ENCODE results near the gene SNX27.

The SNX27 gene

DNA sequence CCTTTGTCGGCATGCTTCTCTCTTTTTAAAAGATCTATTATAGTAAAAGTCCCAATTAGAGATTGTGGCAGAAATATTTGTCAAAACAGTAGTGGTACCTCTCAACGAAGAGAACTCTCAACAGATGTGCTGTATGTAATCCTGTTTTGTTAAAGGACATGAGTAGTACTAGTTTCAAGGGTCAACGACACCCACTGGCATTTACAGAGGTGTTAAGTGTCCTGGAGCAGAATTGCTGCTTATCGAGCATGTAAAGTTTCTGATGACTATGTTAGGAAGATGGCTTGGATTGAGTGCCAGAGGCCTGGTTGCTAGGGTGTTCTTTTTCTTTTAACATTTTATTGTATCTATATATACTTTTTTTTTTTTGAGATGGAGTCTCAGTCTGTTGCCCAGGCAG is 77.6 kb downstream of the SNX27 start:
- H3K27ac Mint-ChIP-seq, result no peak overlapping the region
- H3K36me3 Mint-ChIP-seq (ENCODE audit: low read depth), result peaks cover 15% of the 10 kb centered on the region

DNA sequence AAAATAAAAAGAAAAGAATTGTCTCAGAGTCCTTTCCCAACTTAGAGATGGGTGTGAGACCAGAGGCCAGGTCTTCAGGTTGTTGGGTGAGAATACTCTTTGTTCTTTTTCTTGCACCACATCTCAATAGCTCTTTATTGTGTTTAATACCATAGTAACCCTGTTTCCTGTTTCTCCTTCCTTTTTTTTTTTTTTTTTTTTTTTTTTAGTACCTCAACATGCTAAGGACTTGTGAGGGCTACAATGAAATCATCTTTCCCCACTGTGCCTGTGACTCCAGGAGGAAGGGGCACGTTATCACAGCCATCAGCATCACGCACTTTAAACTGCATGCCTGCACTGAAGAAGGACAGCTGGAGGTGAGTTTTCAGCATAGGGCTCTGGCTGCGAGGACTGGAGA is 80.4 kb downstream of the SNX27 start:
- Mint-ChIP-seq H3K4me1 (ENCODE audit: low read depth) (no peaks in the 10 kb centered on the region), H3K27me3 (ENCODE audit: low read depth) (no peaks in the 10 kb centered on the region), H3K27ac (no peak overlapping the region), H3K9me3 (no peaks in the 10 kb centered on the region), H3K36me3 (ENCODE audit: low read depth) (peaks cover 8% of the 10 kb centered on the region), H3K4me3 (no peak overlapping the region)

More for the DNA sequence above, 77.6 kb downstream of the SNX27 start:
- Mint-ChIP-seq H3K4me1 (ENCODE audit: low read depth) (no peaks in the 10 kb centered on the region), H3K9me3 (no peaks in the 10 kb centered on the region), H3K27me3 (ENCODE audit: low read depth) (no peaks in the 10 kb centered on the region), H3K4me3 (no peak overlapping the region)

DNA sequence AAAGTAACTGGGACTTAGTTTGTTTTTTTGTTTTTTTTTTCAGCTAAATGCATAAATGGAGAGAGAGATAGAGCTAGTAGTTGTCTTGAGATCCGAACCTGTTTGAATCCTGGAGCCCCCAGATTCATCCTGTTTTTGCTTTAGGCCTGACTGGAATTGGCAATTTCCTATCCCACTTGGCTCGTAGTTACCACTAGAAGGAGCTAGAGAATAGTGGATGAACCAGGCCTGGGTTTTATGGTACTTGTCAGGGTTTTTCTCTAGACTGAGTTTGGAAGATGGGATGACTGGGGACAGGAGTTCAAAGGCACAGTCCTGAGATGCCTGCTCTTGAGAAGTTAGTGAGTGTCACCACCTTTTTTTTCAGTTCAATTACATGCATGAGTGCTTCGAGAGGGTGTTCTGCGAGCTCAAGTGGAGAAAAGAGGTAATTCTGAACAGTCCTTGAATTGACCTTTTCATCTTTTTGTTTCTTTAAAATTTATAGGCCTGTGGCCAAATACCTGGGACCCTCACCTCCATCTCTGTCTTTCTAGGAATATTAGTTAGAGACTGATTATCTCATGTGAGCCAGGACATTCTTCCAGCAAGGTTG is 81.3 kb downstream of the SNX27 start:
- no peaks in the 10 kb centered on the region for H3K27me3 Mint-ChIP-seq (ENCODE audit: low read depth)
- no peaks in the 10 kb centered on the region for H3K4me1 Mint-ChIP-seq (ENCODE audit: low read depth)
- H3K36me3 Mint-ChIP-seq (ENCODE audit: low read depth), result peaks cover 8% of the 10 kb centered on the region
- H3K9me3 Mint-ChIP-seq, result no peaks in the 10 kb centered on the region
- no peak overlapping the region for H3K4me3 Mint-ChIP-seq
- no peak overlapping the region for H3K27ac Mint-ChIP-seq

DNA sequence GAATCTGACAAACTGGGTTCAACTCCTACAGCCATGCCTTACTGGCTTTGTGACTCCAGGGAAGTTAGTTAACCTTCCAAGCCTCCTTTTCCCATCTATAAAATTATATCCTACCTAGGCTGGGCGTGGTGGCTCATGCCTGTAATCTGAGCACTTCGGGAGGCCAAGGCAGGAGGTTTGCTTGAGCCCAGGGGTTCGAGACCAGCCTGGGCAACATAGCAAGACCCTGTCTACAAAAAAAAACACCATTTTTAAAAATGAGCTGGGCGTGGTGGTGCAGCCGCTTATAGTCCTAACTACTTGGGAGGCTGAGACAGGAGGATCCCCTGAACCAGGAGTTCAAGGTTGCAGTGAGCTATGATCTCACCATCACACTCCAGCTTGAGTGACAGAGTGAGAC is 89.7 kb downstream of the SNX27 start:
- Mint-ChIP-seq H3K4me3 (no peak overlapping the region), H3K9me3 (no peaks in the 10 kb centered on the region), H3K4me1 (ENCODE audit: low read depth) (no peaks in the 10 kb centered on the region), H3K27me3 (ENCODE audit: low read depth) (no peaks in the 10 kb centered on the region), H3K36me3 (ENCODE audit: low read depth) (peaks cover 5% of the 10 kb centered on the region), H3K27ac (no peak overlapping the region)

DNA sequence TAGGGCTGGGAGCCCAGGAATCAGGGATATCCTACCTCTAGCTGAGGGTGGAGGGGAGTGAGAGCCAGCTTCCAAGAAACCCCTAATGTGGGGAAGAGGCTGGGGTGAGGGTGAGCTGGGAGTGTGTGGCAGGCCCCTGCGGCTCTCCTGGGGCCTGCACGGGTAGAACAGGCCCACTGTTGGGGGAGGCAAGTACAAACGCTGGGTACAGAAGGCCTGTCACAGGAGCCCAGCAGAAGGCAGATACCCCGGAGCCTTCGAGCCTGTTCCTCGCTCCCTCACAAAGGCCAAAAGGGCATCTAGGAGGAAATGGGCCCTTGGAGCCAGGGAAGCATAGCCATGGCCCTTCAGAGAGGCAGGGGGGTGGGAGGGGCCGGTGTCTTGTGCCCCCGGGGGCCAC is 91.1 kb downstream of the SNX27 start:
- Mint-ChIP-seq H3K36me3 (ENCODE audit: low read depth) (peaks cover 5% of the 10 kb centered on the region), H3K27me3 (ENCODE audit: low read depth) (no peaks in the 10 kb centered on the region), H3K4me1 (ENCODE audit: low read depth) (no peaks in the 10 kb centered on the region), H3K4me3 (no peak overlapping the region), H3K9me3 (no peaks in the 10 kb centered on the region), H3K27ac (no peak overlapping the region)

DNA sequence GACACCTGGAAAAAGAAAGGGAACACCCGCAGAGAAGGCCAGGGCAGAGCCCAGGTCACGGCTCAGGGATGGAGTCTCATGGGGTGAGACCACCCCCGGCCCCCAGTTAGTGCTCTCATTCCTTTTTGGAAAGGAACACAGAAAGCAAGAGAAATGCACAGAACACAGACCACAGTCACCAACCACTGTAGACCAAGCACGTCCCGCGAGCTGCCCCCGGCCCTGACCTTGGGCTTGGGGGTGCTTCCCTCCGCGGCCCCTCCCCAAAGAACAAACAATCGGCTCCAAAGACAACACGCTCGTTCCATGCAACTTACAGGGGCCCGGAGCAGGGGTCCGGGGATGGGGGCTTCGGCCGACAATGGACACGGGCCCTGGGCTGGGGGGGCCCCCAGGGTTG is 92.0 kb downstream of the SNX27 start:
- H3K9me3 Mint-ChIP-seq, result no peaks in the 10 kb centered on the region
- H3K4me1 Mint-ChIP-seq (ENCODE audit: low read depth), result no peaks in the 10 kb centered on the region
- no peak overlapping the region for H3K4me3 Mint-ChIP-seq
- H3K36me3 Mint-ChIP-seq (ENCODE audit: low read depth), result peaks cover 5% of the 10 kb centered on the region
- H3K27ac Mint-ChIP-seq, result no peak overlapping the region
- no peaks in the 10 kb centered on the region for H3K27me3 Mint-ChIP-seq (ENCODE audit: low read depth)

DNA sequence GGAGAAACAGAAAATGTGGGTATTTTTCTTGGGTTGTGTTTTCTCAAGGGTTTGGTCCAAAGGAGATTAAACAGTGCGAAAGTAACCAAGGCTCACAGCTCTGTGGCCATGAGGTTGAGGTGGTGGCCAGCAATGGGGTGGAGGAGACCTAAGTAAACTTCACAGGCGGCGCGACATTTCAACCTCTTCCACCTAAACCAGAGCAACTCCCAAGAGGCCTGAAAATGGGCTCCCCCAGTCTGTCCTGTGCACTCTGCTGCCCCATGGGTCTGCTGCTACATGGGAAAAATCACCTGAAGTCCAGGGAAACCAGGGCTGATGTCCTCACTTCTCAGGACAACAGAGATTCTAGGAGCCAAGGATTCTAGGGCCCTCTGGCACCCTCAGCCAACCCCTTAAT is 92.4 kb downstream of the SNX27 start:
- H3K9me3 Mint-ChIP-seq, result no peaks in the 10 kb centered on the region
- no peak overlapping the region for H3K4me3 Mint-ChIP-seq
- H3K27ac Mint-ChIP-seq, result no peak overlapping the region
- H3K36me3 Mint-ChIP-seq (ENCODE audit: low read depth), result peaks cover 5% of the 10 kb centered on the region
- no peaks in the 10 kb centered on the region for H3K27me3 Mint-ChIP-seq (ENCODE audit: low read depth)
- H3K4me1 Mint-ChIP-seq (ENCODE audit: low read depth), result no peaks in the 10 kb centered on the region

DNA sequence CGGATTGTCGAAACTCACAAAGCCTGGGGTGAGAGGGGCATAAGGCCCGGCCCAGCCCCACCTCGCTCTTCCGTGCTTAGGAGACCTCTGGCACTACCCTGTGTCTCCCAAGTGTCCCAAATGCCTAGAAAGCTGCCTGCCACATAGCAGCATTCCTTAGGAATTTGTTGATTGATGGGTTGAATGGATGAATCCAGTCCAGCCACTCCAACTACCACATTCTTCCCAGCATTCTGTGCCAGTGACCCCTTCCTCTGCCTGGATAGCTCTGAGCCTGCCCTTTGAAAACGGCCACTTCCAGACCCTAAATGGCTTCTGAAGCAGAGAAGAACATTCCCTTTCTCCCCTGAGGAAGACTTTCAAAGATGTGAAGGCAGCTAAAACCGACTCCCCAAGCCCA is 93.3 kb downstream of the SNX27 start:
- H3K27me3 Mint-ChIP-seq (ENCODE audit: low read depth), result no peaks in the 10 kb centered on the region
- no peaks in the 10 kb centered on the region for H3K4me1 Mint-ChIP-seq (ENCODE audit: low read depth)
- peaks cover 5% of the 10 kb centered on the region for H3K36me3 Mint-ChIP-seq (ENCODE audit: low read depth)
- no peak overlapping the region for H3K4me3 Mint-ChIP-seq
- no peaks in the 10 kb centered on the region for H3K9me3 Mint-ChIP-seq
- H3K27ac Mint-ChIP-seq, result no peak overlapping the region

DNA sequence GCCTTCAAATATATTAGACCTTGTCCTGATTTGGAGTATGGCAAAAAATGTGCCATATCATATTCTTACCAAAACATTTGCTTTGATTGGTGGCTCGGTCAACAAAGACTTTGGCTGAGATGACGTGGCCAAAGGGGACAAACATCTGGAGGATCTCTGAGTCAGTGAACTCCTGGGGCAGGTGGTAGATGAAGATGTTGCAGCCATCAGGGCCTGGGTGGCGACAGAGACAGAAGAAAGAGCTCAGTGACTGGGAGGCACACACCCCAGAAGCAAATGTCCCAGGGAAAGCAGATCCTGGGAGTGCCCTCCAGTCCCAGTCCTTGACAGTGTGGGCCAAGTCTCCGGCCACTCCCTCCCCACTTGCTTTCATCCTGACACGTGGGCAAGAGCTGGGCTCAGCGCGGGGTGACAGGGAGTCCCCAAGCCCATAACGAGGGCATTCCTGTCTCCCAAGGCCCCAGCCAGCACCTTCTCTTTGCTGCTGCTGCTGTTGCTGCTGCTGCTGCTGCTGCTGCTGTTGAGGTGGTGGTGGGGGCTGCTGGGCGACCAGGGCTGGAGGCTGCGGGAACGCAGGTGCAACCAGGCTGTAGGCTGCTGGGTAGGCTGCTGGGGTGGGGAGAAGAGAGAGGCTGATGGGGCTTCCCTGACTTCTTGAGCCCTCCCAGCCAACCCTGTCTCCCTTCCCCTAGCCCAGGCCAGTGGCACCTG is 94.1 kb downstream of the SNX27 start:
- Mint-ChIP-seq H3K4me1 (ENCODE audit: low read depth) (no peaks in the 10 kb centered on the region), H3K27ac (no peak overlapping the region), H3K4me3 (no peak overlapping the region), H3K36me3 (ENCODE audit: low read depth) (peaks cover 2% of the 10 kb centered on the region), H3K9me3 (no peaks in the 10 kb centered on the region), H3K27me3 (ENCODE audit: low read depth) (no peaks in the 10 kb centered on the region)

DNA sequence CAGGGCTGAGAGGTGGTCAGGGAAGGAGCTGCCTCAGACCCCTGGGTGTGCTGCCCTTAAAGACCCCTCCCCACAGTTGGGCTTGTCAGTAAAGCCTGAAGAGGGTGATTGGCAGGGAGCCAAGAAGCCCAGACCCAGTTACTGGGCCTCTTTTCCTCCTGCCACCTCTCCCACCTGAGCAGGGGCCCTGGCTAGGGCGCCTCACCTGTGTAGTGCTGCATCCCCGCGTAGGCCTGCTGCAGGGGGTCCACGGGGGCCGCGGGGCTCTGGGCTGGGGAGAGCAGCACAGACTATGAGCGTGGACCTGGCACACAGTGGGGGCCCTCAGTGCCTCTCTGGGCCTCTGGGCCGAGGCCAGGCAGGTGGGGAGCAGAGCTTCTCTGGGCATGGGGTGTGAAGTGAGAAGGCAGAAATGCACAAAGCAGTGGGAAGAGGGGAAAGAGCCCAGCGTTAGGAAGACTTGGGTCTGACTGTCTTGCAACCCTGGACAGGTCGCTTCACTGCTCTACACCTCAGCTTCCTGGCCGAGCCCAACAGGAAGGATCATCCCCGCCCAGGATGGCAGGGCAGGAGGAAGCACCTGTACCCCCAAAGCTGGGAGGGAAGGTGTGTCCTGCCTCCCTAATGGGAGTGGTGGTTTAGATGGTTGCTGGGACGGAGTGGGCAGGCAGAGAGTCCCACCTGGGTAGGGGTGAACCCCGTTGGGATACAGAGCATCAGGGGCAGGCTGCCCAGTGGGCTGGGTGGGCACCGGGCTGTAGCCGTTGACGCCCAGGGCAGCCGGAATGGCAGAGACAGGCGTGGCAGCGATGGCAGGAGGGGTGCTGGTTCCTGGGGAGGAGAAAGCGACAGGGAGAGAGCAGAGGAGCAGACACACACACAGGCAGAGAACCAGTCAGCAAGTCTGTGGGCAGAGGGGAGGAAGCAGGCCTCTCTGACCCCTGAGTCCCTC is 94.9 kb downstream of the SNX27 start:
- H3K36me3 Mint-ChIP-seq (ENCODE audit: low read depth), result no peaks in the 10 kb centered on the region
- H3K4me3 Mint-ChIP-seq, result no peak overlapping the region
- no peak overlapping the region for H3K27ac Mint-ChIP-seq
- no peaks in the 10 kb centered on the region for H3K27me3 Mint-ChIP-seq (ENCODE audit: low read depth)
- no peaks in the 10 kb centered on the region for H3K4me1 Mint-ChIP-seq (ENCODE audit: low read depth)
- H3K9me3 Mint-ChIP-seq, result no peaks in the 10 kb centered on the region

DNA sequence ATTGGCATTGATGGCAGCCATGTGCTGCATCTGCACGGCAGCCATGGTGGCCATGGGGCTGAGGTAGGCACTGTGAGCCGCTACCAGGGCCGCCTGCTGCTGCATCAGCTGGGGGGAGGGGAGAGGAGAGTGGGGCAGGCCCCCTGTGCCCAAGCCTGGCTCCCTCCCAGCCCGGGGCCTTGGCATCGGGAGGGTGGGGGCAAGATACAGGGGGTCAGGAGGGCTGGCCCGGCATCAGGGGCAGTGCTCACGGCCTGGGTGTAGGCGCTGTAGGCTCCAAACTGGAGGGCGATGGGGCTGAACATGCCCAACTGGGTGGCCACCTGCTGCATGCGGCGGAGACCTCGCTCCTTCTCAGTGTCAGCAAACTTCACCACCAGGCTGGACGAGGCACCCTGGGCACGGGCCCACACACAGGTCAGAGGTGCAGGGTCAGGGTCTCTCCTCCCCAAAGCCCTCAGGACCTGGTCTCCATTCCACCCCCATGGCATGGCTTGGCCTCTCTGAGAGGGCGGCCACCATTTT is 95.8 kb downstream of the SNX27 start:
- Mint-ChIP-seq H3K27me3 (ENCODE audit: low read depth) (peaks cover 5% of the 10 kb centered on the region), H3K4me1 (ENCODE audit: low read depth) (no peaks in the 10 kb centered on the region), H3K9me3 (no peaks in the 10 kb centered on the region), H3K36me3 (ENCODE audit: low read depth) (no peaks in the 10 kb centered on the region), H3K4me3 (no peak overlapping the region), H3K27ac (no peak overlapping the region)

DNA sequence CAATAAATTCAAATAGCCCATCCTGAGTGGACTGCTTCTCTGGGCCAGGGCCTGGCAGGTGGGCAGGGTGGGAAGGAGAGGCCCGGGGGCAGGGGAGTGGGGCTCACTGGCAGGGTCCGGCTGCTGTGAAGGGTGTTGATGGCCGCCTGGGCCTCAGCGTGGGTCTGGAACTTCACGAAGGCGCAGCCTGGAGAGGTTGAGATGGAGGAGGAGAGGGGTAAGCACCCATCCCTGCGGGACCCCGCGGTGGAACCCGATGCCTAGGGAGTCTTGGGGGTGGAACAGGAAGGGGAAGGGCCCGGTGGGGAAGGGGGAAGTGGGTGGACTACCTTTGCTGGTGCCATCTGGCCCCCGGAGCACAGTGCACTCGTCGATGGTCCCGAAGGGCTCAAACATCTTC is 97.0 kb downstream of the SNX27 start:
- Mint-ChIP-seq H3K4me3 (no peak overlapping the region), H3K27me3 (ENCODE audit: low read depth) (peaks cover 7% of the 10 kb centered on the region), H3K9me3 (no peaks in the 10 kb centered on the region), H3K36me3 (ENCODE audit: low read depth) (no peaks in the 10 kb centered on the region), H3K4me1 (ENCODE audit: low read depth) (no peaks in the 10 kb centered on the region), H3K27ac (no peak overlapping the region)

DNA sequence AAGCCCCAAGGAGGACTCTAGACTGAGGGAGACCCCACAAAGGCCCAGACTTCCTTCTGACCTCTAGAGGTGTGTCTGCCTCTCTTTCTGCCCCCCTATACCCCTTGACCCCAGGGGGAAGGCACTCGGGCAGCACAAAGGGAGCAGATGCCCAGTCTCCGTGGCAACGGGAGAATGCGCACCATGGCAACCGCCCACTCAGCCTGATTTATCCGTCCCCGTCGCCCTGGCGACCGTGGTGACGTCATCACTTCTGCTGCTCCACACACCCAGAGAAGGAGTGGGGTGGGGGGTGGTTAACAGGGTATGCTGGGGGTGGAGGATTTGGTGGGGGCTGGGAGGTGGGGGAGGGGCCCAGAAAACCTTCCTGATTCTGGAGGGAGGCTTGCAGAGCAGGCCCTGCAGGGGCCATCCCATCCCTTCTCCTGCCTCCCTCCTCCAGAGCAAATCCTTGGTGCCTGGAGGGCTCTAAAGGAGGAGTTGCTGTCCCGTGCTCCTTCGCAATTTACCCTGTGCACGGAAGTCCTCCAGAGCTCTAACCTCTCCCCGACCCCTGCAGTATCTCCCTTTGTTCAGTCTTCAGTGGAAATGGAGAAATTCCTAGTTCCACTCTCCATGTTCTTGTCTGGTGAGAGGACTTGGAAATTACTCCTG is 98.5 kb downstream of the SNX27 start:
- no peaks in the 10 kb centered on the region for H3K9me3 Mint-ChIP-seq
- no peak overlapping the region for H3K27ac Mint-ChIP-seq
- peaks cover 15% of the 10 kb centered on the region for H3K27me3 Mint-ChIP-seq (ENCODE audit: low read depth)
- no peaks in the 10 kb centered on the region for H3K4me1 Mint-ChIP-seq (ENCODE audit: low read depth)
- no peaks in the 10 kb centered on the region for H3K36me3 Mint-ChIP-seq (ENCODE audit: low read depth)
- H3K4me3 Mint-ChIP-seq, result no peak overlapping the region

DNA sequence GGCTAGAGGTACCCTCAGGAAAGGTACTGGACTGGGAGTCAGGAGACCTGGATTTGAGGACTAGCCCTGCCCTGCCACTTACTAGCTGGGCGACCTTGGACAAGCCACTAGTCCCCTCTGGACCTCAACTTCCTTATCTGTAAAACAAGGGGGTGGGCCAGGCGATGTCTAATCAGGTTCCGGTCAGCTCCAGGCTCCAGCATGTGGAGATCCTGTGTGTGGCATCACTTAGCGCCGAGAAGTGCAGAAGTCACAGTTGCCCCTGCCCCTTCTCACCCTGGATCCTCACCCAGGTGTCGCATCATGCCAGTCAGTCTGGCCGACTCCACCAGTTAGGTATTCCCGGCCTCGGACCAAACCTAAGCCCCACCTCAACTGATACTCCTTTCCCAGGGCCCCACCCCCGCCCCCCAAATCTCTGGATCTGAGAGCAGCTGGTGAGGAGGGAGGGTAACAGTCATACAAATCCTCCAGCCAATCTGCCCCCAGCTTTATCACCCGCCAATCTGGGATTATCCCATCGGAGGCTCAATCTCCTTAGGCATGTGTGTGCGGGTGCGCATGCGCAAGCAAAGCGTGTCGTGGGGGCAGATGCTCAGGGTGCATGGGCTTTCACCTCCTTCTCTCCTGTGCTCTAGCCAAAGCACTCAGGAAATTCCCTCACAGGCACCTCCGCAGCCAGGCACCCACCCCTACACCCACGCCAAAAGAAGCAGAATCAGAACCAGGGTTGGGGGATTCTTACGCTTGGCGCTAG is 99.4 kb downstream of the SNX27 start:
- Mint-ChIP-seq H3K4me1 (ENCODE audit: low read depth) (no peaks in the 10 kb centered on the region), H3K27ac (no peak overlapping the region), H3K27me3 (ENCODE audit: low read depth) (peaks cover 24% of the 10 kb centered on the region), H3K36me3 (ENCODE audit: low read depth) (no peaks in the 10 kb centered on the region), H3K4me3 (no peak overlapping the region), H3K9me3 (no peaks in the 10 kb centered on the region)

Measured in T-helper 1 cell treated with Interleukin-12 subunit alpha and Interleukin-12 subunit beta and Interleukin-4 antibody, amounts not matched to agents 30 μg/mL and 1 μg/mL, for 36 hours (primary cell).